ENCODE data around the gene ZSCAN23.
"Not testable (repeated sequence)": the region's sequence is repeated elsewhere in the genome, so short reads cannot be mapped to it uniquely, and the experiment has no call there.

Gene ZSCAN23

GRCh38 chr6:28436404-28436803 is 6.9 kb downstream of the ZSCAN23 start:
- DNase-seq (ENCODE audit: low read depth in 2 of 2), result no peak

DNA sequence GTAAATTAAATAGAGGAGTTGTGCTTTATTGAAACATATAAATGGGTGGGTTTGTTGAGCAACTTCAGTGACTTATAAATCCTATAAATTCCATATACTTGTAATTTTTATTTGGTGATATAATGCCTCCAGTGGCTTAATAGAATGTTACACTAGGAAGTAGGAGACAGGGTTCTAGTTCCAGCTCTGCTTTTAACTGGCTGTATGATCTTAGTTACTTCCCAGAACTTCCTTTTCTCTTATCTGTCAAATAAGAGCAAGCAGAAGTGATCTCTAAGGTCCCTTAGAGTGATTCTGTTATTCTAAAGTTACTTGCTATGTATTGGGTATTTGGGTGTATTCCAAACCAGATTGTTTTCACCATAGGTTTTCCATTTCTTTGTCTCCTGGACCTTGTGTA is 10.2 kb downstream of the ZSCAN23 start:
- DNase-seq (ENCODE audit: low read depth in 2 of 2), result no peak

DNA sequence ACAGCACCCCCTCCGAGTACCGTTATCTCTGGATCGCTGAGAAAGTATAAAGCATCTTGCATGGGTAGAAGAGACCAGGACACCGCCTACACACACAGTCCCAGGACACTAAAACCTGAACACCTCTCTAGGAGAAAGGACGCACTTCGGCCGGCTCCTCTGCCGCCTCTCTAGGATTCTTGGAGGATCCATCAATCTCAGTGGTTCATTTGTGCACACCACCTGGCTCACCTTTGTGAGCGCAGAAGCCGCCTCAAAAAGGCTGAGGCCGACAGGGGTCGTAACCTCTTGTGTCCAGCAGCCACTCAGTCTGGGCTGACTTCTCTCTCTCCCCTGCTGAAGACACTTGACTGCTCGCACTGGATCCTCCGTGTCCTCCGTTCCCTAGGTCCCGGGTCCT is 13.5 kb downstream of the ZSCAN23 start:
- DNase-seq (ENCODE audit: low read depth in 2 of 2), result no peak

- DNase-seq (ENCODE audit: low read depth in 2 of 2), result no peak
These were observed 17.2 kb downstream of the ZSCAN23 start for GRCh38 chr6:28425944-28426541.

DNA sequence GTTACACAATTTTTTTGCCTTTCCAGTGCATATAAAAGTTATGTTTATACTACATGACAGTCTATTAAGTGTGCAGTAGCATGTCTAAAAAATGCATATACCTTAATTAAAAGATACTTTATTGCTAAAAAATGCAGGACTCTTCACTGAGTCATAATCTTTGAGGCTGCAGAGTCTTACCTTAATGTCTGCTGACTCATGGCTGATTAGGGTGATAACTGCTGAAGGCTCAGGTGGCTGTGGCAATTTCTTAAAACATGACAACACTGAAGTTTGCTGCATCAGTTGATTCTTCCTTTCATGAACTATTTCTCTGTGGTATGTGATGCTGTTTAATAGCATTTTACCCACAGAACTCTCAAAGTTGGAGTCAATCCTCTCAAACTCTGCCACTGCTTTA is 19.1 kb downstream of the ZSCAN23 start:
- DNase-seq (ENCODE audit: low read depth in 2 of 2), result no peak

GRCh38 chr6:28423546-28423945 is 19.7 kb downstream of the ZSCAN23 start:
- DNase-seq (ENCODE audit: low read depth in 2 of 2), result no peak

DNA sequence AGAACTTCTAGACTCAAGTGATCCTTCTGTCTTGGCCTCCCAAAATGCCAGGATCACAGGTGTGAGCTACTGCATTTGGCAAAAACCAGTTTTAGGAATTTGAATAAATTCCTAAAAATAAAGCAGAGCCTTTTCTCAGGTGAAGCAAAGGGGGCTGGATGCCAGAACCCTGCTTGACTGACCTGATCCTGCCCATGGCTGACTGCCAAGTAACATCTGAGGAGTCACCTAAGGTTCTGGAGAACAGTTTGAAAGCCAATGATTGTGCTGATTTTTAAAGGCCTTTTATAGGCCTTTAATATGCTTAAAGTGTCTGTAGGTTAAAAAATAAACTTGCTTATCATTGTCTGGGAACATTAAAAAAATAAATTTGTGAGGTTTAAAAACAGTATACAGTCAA is 29.6 kb downstream of the ZSCAN23 start:
- no peak for DNase-seq (ENCODE audit: low read depth in 2 of 2)

DNA sequence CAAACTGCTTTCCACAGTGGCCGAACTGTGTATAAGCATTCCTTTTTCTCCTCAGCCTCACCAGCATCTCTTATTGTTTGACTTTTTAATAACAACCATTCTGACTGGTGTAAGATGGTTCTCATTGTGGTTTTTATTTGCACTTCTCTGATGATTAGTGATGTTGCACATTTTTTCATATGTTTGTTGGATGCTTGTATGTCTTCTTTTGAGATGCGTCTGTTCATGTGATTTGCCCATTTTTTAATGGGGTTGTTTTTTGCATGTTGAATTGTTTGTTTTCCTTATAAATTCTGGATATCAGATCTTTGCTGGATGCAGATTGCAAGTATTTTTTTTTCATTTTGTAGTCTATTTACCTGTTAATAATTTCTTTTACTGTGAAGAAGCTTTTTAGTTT is 32.5 kb downstream of the ZSCAN23 start:
- no peak for DNase-seq (ENCODE audit: low read depth in 2 of 2)

DNA sequence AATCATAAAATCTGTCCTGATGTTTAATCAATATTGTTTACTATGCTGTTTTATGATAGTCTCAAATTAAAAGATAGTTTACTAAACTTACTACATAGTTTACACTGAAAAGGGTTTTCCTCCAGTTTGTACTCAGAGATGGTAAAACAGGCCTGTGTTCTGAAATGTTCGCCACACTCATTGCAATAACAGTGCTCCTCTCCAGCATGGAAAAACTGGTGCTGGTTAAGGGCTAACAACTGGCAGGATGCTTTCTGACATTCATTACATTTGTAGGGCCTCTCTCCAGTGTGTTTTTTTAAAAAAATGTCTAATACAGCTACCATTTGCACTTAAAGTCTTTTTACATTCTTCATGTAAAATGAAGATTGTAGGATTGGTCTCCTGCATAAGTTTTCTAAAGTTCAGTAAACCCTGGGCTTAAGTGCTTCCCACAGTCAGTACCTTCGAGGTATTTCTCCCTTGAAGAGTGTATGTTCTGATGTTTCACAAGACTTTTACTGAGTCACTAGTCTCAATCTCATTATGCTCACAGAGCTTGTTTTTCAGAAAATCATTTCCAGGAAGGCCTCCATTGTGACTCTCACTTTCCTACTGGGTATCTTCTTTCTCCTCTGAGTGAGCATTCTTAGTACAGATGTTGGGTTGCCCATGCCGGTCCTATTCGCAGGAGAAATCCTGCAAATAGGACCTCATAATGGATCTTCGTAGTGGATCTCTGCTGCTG is 35.1 kb downstream of the ZSCAN23 start:
- no peak for DNase-seq (ENCODE audit: low read depth in 2 of 2)

DNA sequence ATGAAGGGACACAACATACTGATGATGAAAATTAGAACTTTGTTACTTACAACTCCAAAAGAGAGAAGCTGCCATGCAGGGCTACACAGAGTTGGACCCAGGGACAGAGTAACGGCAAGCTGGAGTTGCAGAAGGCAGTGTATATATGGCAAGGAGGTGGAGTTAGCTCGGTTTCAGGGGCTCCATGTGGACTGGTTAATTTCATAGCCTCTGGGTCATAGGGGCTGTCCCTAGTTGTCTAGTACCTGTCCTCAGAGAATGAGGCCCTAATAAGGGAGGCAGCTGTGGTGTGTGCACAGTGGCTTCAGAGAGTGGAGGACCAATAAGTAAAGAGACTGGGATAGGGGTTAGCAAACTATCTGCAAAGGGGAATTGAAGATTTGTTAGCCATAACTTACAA is 35.9 kb downstream of the ZSCAN23 start:
- no peak for DNase-seq (ENCODE audit: low read depth in 2 of 2)

DNA sequence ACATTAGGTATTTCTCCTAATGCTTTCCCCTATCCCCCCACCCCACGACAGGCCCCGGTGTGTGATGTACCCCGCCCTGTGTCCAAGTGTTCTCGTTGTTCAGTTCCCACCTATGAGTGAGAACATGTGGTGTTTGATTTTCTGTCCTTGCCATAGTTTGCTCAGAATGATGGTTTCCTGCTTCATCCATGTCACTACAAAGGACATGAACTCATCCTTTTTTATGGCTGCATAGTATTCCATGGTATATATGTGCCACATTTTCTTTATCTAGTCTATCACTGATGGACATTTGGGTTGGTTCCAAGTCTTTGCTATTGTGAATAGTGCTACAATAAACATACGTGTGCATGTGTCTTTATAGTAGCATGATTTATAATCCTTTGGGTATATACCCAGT is 39.4 kb downstream of the ZSCAN23 start:
- not testable (repeated sequence) for DNase-seq (ENCODE audit: low read depth in 2 of 2)

DNA sequence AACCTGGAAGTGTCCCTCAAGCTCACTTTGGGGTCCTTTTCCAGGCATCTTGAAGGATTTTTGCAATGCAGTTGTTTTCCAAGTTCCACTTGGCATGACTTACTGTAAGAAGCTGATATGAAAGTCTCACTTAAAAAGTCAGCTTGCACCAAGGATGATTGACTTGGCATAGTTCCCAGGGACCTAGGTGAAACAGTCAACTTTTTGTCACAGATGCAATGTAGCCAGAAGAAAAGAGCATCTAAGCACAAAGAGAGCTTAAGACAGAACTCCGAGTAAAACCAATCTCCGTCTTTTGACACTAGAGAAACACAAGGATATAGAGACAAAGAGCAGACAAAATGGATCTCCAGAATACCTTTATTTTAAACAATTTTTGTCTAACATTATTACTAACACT is 41.1 kb downstream of the ZSCAN23 start:
- DNase-seq (ENCODE audit: low read depth in 2 of 2), result no peak

GRCh38 chr6:28401172-28401571 is 42.1 kb downstream of the ZSCAN23 start:
- no peak for DNase-seq (ENCODE audit: low read depth in 2 of 2)

DNA sequence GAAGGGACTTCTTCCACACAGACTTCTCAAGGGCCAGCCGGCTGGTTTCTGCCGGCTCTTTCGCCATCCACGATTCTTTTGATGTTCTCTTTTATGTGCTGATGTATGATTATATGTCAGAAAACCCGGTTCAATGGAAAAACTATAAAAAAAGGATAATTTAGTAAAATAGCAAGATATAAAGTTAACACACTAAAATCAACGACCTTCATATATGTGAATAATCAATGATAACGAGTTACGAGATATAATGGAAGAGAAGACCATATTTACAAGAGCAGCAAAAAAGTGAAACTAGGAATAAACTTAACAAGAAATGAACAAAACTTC is 43.2 kb downstream of the ZSCAN23 start:
- no peak for DNase-seq (ENCODE audit: low read depth in 2 of 2)

DNA sequence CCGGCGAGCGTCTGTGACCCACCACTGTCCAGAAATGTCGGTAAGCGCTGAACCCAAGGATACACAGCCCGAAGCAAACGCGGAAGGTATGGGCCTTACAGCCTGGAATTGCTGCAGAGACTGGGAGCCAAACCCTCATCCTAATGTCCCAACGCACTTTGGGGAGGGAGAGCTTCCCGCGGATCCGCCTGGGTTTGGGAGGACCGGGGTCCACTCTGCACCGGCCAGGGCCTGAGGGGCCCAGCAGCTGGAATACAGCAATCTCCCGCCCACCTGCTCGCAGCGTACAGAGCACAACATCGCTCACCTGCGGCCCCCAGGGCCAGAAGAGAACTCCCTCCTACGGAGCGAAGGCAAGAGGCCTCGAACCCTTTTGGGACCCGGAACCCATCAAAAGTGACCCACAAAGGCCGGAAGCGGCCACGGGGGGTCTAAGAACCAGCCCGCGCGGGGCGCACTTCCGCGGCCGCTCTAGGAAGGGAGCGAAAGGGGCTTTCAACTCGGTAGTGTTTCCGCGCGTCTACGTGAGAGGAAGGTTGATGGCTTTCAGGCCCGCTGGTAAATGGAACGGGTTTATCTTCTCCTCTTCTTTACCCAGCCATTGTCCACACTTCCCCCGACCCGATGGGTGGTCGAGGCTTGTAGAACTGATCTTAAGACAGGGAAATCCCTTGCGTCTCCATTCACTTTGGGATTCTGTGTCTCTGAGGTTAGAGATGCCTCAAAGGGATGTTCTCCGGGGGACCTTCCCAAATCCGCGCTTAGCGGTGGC is 43.8 kb downstream of the ZSCAN23 start, which contains the start of gene ZSCAN12:
Gene ZSCAN12 (minus strand): TSS at position 398 of the 772 bp plus-strand sequence. CDS start 1,342 bp downstream, outside the sequence.
- DNase-seq (ENCODE audit: low read depth in 2 of 2), result peak; percentile 53 to 68

- DNase-seq (ENCODE audit: low read depth in 2 of 2), result no peak
These were observed 47.4 kb downstream of the ZSCAN23 start for GRCh38 chr6:28395918-28396317.

DNA sequence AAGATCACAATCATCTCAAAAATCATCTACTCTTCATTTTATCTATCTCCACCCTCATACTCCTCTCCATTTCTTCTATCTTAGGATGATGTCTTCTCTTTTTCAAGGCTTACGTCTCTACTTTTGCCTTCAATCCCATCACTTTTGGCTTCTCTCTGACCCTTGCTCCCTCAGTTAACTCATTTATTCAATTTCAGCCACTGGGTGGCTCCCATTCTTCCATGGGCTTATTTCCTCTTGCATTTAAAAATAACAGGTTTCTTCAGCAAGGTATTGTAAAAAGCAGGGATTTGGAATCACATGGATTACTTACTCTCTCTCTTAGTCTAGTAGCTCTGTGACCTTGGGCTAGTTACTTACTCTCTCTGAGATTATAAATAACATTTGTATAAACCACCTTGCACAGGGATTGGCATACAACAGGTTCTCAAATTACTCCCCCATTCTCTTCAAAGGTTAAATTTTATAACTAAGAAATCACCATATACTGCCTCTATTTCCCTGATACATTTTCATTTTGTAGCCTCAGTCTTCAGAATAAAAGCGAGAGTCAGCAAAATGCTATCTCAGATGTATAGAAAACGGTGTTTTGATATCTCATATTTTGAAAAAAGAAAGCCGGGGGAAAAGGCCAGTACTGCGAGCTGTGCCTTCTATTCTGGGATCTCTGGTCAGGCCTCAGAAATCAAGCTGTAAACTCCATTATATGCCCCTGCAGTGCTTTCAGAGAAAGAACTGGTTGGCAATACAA is 49.2 kb downstream of the ZSCAN23 start:
- no peak for DNase-seq (ENCODE audit: low read depth in 2 of 2)

GRCh38 chr6:28390688-28391087 is 52.6 kb downstream of the ZSCAN23 start:
- DNase-seq (ENCODE audit: low read depth in 2 of 2), result no peak

- DNase-seq (ENCODE audit: low read depth in 2 of 2), result no peak
These were observed 59.2 kb downstream of the ZSCAN23 start for GRCh38 chr6:28384143-28384533.

DNA sequence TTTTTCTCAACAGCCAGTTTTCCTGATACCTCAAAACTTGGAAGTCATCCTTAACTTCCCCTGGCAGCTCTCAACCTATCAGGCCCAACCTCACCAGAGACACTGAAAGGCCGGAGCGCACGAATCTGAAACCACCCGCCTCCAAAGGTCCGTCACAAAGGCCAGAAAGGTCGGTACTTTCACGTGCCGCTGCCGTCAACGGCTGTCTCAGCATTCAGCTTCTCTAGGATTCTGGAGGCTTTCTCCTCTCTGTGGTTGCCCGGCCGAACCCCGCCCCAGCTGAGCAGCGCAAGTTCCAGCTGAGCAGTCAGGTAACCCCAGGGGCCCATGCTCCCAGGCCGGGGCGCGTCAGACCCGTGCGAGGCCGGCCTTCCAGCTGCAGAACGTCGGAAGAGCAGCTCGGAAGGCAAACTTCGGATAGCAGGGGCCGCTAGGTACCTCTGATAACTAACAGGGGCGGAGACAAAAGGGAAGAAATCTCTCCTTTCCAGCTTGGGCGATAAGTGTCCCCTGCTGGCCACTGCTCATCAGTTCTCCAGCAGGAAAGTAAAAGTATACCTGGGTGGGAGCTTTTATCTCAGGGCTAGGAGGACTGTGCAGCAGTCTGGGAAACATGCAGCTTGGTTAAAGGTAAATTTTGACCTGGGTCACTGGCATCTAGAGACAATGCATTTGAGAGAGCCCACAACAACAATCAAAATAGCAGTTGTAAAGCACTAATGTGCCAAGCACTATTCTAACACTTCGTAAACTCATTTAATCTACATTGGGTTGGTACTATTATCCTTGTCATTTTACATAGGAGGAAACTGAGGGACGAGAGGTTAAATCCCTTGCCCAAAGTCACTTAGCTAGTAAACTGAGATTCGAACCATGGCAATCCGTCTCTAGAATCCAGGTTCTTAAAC is 59.8 kb downstream of the ZSCAN23 start:
- peak in 1 of 2 donors; percentile 4 for DNase-seq (ENCODE audit: low read depth in 2 of 2)

All from stimulated activated CD4-positive, alpha-beta T cell treated with anti-CD3 and anti-CD28 coated beads, Interleukin-1b, Interleukin-23, amount 100 ng/mL, for 1 hour (primary cell).